ENCODE measurements around the gene CNOT1.
"Not testable (repeated sequence)": the region's sequence is repeated elsewhere in the genome, so short reads cannot be mapped to it uniquely, and the experiment has no call there.

CNOT1 gene

GRCh38 chr16:58577141-58577540 is 52.5 kb downstream of the CNOT1 start:
- no peak for DNase-seq

GRCh38 chr16:58574895-58575294 is 54.7 kb downstream of the CNOT1 start:
- no peak for DNase-seq

GRCh38 chr16:58565697-58566096 is 63.9 kb downstream of the CNOT1 start:
- not testable (repeated sequence) for DNase-seq

GRCh38 chr16:58563775-58564174 is 65.9 kb downstream of the CNOT1 start:
- no peak for DNase-seq

GRCh38 chr16:58563235-58563634 is 66.4 kb downstream of the CNOT1 start:
- DNase-seq: no peak

GRCh38 chr16:58556678-58557077 is 72.9 kb downstream of the CNOT1 start:
- DNase-seq: no peak

GRCh38 chr16:58551496-58551895 is 78.1 kb downstream of the CNOT1 start:
- no peak for DNase-seq

GRCh38 chr16:58548378-58548777 is 81.2 kb downstream of the CNOT1 start:
- DNase-seq: no peak

- no peak for DNase-seq
Measured at GRCh38 chr16:58543685-58544084, 85.9 kb downstream of the CNOT1 start.

GRCh38 chr16:58542291-58542690 is 87.3 kb downstream of the CNOT1 start:
- DNase-seq: no peak

- DNase-seq: no peak
Measured at GRCh38 chr16:58541711-58542110, 87.9 kb downstream of the CNOT1 start.

GRCh38 chr16:58537124-58537906 is 92.3 kb downstream of the CNOT1 start:
- no peak for DNase-seq

GRCh38 chr16:58536278-58536677 is 93.3 kb downstream of the CNOT1 start:
- DNase-seq: no peak

GRCh38 chr16:58535100-58535499 is 94.5 kb downstream of the CNOT1 start:
- DNase-seq: no peak

GRCh38 chr16:58533751-58534470 is 95.7 kb downstream of the CNOT1 start:
- no peak for DNase-seq

GRCh38 chr16:58532414-58532813 is 97.2 kb downstream of the CNOT1 start:
- DNase-seq: no peak

GRCh38 chr16:58530179-58530578 is 99.4 kb downstream of the CNOT1 start:
- DNase-seq: no peak

- no peak for DNase-seq
Measured at GRCh38 chr16:58519707-58520106, 109.9 kb downstream of the CNOT1 start.

- DNase-seq: no peak
Measured at GRCh38 chr16:58518980-58519368, 110.7 kb downstream of the CNOT1 start.

- no peak for DNase-seq
Measured at GRCh38 chr16:58518083-58518979, 111.3 kb downstream of the CNOT1 start.

GRCh38 chr16:58516768-58517107 is 112.9 kb downstream of the CNOT1 start:
- no peak for DNase-seq

GRCh38 chr16:58515871-58516767 is 113.5 kb downstream of the CNOT1 start:
- no peak for DNase-seq

All from NCI-H1417 treated with DMSO at 0.1 percent for 48 hours (cell line).